Measurements from ENCODE around the gene CLPX.

DNA sequence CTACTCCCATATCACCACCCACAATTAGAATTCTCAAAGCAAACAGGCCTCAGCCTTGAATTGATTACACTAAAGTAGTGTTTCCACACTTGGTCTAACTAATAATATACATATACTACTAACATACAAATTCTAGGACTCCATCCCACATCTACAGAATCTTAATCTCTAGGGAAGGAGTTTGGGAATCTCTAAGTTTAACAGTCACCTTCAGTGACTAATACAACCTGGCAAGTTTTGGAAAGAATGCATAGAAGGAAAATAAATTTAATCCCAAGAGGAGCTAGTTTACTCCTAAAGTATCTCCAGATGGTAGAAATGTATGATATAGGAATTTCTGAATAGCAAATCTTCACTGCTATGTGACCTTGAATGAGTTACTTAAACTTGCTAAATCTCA, 9.1 kb downstream of the CLPX start:
- TF ChIP-seq EZH2 (IDR thresholded peaks at IDR 0.05): no peak
- TF ChIP-seq, protein P1, sequence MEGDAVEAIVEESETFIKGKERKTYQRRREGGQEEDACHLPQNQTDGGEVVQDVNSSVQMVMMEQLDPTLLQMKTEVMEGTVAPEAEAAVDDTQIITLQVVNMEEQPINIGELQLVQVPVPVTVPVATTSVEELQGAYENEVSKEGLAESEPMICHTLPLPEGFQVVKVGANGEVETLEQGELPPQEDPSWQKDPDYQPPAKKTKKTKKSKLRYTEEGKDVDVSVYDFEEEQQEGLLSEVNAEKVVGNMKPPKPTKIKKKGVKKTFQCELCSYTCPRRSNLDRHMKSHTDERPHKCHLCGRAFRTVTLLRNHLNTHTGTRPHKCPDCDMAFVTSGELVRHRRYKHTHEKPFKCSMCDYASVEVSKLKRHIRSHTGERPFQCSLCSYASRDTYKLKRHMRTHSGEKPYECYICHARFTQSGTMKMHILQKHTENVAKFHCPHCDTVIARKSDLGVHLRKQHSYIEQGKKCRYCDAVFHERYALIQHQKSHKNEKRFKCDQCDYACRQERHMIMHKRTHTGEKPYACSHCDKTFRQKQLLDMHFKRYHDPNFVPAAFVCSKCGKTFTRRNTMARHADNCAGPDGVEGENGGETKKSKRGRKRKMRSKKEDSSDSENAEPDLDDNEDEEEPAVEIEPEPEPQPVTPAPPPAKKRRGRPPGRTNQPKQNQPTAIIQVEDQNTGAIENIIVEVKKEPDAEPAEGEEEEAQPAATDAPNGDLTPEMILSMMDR (IDR thresholded peaks at IDR 0.05): no peak
- no peak for TF ChIP-seq EZH2phosphoT487 (IDR thresholded peaks at IDR 0.05)
